HS-27A (cell line): ENCODE measurements around the gene TRIM6.
"Not testable (repeated sequence)": the region's sequence is repeated elsewhere in the genome, so short reads cannot be mapped to it uniquely, and the experiment has no call there.

Experiments used
- DNase-seq: peaks from one replicate; pipeline ENCODE4 v3.0.0-alpha.2; 2012; ENCODE audit warnings: low read depth, missing footprints

Gene TRIM6, protein sequence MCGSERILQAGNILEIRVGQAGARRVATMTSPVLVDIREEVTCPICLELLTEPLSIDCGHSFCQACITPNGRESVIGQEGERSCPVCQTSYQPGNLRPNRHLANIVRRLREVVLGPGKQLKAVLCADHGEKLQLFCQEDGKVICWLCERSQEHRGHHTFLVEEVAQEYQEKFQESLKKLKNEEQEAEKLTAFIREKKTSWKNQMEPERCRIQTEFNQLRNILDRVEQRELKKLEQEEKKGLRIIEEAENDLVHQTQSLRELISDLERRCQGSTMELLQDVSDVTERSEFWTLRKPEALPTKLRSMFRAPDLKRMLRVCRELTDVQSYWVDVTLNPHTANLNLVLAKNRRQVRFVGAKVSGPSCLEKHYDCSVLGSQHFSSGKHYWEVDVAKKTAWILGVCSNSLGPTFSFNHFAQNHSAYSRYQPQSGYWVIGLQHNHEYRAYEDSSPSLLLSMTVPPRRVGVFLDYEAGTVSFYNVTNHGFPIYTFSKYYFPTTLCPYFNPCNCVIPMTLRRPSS

DNA sequence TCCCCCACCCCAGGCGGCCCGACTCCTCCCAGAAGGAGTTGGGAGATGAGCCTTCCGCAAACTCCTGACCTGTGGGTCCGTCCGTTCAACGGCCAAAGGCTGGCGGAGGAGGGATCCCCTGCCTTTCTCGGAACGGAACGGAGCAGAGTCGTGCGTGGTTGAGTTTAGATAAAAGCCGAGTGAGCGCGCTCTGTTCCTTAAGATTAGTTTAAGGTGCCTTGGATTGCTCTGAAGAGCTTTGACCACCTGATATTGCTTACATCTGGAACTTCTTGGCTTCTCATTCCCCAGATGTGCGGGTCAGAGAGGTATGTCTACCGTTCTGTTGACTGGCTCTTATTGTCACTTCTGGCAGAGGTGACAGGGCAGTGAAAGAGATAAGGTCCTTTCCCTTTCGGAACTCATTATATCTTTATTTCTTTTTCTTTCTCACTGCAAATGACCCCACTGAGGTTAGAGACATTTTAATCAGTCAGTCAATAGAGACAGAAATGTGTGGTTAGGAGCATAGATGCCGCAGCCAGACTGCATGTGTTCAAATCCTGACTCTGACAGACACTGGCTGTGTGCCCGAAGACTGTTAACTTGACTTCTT lies at the start of gene TRIM6:
Gene TRIM6, plus strand, starts transcription at position 31 of the 595 bp plus-strand sequence. Its CDS starts 261 bp downstream, at position 292.
- no peak for DNase-seq

DNA sequence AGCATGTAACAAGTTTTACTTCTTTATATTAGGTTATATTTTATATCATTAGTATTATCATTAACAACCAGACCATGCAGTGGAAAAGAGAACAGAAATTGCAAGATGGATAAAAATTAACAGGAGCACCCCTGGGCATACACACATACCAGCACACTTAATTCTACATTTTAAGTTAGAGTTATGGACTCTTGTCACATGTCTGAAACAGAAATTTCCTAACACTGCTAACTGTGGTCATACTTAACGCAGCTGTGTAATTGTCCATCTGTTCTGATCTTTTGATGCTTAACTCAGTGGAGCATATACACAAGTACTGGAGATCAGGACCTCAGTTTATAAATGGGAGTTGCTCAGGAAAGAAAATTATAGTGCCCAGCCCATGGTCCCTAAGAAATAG lies 48.5 kb upstream of the TRIM6 start:
- DNase-seq, result no peak

DNA sequence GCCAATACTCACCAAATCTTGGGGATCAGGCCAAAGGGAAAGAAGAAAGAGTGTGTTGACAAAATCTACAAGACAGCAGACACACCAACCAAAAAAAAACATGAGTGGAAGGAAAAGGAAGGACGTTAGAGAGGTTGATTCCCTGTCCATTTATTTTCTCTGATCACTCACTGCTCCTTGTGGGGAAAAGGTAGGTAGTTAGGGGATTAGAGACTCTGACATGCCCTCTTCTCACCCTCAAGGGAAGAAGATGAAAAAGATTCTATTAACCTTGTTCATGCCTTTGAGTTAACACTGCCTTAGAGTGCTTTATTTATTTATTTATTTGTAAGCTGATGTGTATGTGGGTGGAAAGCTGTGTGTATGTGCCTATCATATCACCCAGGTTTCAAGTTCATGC lies 48.0 kb upstream of the TRIM6 start, which contains the start of gene OR52H1:
Gene OR52H1, minus strand, starts transcription at position 101 of the 400 bp plus-strand sequence. CDS start 3,035 bp downstream, outside the sequence.
- DNase-seq, result no peak

DNA sequence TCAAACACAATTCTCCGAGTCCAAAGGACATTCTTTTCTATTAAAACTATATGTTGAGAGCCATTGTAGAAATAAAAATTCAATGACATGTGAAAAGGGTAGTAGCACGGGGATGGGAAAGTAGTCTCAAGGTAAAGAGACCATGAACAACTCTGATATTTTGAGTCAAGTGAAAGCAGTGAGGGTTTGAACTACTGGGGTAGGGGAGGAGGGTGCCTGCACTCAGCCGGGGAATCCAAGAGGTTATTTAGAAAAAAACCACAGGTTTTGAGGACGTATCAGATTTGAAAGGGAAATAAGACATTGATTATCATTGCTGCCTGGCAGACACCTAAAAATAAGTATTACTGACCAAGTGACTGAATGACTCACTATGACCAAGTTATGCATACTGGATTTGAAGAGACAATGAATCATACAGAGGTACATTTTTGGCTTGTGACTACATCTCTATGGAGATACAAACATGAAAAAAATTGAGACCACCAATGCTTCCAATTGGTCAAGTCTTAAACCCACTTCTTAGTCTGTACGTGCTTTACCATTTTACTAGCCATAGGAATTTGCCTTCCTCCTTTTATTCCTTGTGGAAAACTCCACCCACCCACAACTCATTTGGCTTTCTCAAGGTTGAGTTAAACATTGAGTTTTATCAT lies 45.9 kb upstream of the TRIM6 start:
- DNase-seq, result peak; percentile 86

DNA sequence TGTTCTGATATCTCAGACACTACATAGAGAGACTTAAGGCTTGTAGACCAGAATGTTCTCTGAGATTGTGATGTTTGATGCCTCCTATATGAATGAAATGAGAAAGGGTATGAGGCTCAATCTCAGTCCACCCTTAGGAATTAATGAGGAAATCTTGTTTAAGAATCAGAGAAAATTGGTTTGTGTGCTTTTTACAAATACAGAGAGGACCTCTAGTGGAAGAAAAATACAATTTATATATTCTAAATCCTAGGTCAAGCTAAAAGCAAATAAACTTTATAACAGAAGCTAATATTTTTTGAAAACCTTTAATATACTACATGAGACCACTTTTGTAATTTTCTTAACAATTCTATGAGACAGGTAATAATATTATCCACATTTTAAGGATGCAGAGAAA lies 43.1 kb upstream of the TRIM6 start:
- no peak for DNase-seq

DNA sequence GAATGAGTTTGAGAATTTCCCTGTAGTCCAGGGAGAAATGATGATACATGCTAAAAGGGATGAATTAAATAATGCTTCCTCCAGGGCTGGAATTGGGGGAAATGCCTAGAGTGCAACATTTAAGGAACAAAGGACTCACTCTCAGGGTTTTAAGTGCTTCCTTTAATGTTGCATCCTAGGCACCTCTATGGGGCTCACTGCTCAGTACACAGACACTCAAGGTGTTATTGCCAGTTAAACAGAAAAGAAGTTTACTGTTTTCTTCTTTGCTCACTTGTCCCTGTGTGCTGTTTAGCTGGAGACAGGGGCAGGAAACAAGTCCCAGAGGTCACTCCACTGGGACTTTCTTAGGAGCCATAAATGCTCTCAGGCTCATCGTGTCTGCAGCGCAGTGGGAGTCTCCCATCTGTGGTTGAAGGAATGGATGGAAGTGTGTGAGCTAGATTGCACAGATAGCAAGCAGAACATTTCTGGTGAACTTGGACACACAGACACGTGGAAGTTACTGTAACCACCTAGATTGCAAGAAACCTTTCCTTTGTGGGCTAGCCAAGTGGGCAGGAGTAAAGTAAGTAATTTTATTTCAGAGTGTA lies 39.7 kb upstream of the TRIM6 start:
- no peak for DNase-seq

DNA sequence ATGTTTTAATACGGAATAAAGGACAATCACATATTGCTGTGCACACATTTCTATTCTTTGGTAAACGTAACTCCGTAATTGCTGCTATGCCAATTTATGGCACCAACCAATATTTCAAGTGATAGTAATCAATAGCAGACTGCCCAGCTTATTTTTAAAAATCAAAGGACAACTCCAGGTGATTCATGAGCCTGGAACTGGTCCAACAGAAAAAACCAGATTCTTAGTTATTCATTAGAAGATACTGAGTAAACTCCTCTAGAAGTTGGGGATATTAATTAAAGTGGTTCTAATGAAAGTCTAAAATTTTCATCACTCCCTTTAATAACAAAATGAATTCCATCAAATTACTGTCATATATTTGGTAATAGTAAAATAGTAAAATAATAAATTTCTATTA lies 38.7 kb upstream of the TRIM6 start:
- DNase-seq, result no peak

DNA sequence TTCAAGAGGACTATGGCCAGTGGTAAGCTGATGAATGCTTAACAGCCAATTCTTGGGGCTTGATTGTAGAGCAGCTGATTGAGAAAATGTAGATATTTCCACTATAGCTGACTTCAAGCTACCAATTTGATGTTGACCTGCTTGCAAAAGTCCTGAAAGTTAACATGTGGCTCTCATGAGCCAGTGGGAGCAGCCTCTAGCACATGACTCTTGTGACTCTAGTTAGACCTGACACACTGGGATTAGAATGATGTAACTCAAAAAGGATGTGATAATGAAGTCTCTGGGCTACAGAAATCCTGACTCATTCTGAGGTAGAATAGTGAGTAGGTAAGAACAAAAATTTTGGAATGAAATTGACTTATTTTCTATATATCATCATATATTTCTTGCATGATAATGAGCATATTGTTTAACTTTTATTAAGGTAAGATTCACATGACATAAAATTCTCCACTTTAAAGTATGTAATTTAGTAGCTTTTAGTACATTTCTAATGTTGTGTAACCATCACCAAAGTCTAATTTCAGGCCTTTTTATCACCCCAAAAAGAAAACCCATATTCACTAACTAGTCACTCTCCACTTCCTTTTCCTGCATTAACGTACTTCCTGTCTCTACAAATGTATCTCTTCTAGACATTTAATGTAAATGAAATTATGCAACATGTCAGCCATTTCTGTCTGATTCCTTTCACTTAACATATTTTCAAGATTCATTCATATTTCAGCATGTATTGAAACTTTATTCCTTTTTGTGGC lies 32.0 kb upstream of the TRIM6 start:
- no peak for DNase-seq

DNA sequence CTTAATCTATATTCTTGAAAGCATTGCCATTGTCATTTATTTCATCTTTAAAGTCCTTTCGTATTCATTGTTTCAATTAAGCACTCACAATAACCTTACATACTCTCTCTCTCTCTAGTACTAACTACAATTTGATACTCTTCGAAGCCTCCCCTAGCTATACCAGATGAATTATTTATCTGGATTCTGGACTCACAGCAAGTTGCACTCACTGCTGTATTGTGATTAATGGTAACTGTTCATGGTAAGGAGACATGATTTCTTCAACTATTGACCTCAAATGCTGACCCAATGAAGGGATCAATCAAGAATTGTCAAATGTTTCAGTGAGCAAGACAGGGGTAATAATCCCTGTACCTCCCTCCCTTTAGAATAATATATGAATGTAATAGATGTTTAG lies 21.8 kb upstream of the TRIM6 start:
- no peak for DNase-seq

DNA sequence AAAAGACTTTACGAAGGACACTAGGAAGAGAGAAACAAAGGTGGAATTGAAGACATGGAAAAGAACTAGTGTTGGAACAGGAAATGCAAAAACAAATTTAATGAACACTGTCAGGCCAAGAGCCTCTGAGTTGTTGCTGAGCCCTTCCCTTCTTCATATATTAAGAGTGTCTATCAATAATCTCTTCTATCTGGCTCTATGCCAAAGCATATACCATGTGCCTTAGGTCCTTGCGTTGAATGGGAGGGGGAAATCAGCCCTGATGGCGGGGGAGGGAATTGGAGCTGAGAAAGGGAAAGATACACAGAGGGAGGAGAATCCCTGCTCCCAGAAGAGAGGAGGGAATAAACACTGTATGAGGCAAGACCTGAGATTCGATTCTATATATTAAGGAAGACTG lies 21.3 kb upstream of the TRIM6 start:
- DNase-seq, result no peak

DNA sequence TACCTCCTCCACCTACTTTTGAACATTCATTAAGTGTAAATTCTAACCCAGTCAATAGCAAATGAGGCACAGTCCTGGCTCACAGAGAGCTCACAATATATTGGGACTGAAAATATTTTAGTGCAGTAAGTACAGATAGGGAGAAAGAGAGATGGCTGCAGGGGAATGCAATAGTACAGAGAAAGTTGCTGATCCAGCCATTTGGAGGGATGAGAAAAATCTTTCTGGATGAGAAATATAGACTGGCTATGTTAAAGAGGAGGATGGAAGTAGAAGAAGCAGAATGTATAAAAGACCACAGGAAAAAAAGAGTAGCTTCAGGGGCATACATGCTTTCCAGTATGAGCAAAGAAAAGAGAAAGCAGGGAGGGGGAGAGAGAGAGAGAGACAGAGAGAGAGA lies 19.3 kb upstream of the TRIM6 start:
- DNase-seq, result no peak

DNA sequence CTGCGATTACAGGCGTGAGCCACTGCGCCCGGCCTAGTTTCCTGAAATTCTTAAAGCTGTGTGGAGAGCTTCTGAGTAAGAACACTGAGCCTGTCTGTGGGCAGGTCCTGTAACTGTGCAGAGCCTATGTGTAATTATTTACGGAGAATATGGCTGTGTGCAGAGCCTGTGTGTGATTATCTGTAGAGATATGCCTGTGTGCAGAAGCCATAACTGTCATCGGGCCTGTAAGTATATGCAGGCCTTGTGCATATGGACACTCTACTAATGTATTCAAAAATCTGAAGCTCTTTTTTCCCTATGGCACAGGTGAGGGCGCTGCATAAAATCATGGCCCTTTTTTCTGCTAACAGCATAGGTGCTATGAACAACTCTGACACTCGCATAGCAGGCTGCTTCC lies 15.9 kb upstream of the TRIM6 start, which contains the start of gene OR52B6:
Gene OR52B6, plus strand, starts transcription at position 301 of the 400 bp plus-strand sequence. Its CDS starts 0 bp downstream, at position 301.
- no peak for DNase-seq

DNA sequence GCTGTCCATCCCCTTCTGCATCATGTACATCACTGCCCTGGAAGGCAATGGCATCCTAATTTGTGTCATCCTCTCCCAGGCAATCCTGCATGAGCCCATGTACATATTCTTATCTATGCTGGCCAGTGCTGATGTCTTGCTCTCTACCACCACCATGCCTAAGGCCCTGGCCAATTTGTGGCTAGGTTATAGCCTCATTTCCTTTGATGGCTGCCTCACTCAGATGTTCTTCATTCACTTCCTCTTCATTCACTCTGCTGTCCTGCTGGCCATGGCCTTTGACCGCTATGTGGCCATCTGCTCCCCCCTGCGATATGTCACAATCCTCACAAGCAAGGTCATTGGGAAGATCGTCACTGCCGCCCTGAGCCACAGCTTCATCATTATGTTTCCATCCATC lies 15.4 kb upstream of the TRIM6 start:
- no peak for DNase-seq

DNA sequence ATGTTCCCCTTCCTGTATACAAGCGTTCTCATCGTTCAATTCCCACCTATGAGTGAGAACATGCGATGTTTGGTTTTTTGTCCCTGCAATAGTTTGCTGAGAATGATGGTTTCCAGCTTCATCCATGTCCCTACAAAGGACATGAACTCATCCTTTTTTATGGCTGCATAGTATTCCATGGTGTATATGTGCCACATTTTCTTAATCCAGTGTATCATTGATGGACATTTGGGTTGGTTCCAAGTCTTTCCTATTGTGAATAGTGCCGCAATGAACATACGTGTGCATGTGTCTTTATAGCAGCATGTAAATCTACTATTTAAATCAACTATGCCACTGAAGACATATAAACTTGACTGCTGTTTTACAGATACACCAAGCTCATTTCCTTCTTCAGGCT lies 12.0 kb upstream of the TRIM6 start:
- DNase-seq, result not testable (repeated sequence)

DNA sequence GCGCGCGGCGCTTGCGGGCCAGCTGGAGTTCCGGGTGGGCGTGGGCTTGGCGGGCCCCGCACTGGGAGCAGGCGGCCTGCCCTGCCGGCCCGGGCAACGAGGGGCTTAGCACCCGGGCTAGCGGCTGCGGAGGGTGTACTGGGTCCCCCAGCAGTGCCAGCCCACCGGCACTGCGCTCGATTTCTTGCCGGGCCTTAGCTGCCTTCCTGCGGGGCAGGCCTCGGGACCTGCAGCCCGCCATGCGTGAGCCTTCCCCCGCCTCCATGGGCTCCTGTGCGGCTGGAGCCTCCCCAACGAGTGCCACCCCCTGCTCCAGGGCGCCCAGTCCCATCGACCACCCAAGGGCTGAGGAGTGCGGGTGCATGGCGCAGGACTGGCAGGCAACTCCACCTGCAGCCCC lies 6.5 kb upstream of the TRIM6 start:
- DNase-seq, result not testable (repeated sequence)

DNA sequence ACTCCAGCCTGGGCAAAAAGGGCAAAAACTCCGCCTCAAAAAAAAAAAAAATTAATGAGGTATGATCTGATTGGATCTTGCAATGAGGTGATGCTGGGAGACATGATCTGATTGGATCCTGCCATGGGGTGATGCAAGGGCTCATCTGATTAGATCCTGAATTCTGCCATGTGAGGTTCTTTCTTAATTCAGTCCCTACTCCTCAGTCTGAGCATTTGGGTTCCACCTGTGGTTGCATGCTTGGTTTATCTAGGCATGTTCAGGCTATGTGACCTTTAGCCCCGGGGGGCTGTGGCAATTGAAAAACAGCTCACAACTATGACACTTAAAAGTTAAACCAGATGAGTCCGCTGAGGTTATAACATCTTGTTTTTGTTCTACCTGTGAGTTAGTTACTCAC lies 4.8 kb upstream of the TRIM6 start:
- DNase-seq, result no peak

DNA sequence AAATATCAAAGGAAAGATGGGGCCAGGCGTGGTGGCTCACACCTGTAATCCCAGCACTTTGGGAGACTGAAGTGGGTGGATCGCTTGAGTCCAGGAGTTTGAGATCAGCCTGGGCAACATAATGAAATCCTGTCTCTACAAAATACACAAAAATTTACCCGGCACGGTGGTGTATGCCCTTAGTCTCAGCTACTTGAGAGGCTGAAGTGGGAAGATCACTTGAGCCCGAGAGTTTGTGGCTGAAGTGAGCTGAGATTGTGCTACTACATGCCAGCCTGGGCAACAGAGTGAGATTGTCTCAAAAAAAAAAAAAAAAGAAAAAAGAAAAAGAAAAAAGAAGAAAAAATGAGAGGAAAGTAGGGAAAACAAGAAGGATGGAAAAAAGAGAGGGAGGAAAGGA lies 3.8 kb upstream of the TRIM6 start:
- no peak for DNase-seq

DNA sequence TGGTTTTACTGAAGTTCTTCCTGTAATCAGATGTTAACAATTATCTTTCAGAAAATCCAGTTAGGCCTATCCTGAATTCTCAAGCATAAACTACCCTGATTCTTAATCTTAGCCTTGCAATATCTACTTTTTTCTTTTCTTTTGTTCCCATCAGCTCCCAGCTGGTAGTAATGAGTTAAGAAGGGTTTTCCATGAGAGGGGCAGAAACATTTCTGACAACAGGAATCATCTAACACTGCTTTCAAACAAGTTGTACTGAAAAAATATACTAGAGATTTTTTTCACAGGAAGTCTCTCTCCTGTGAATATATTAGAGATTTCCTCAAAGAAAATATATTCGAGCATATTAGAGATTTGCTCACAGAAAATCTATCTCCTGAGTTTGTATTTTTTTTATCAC lies 3.3 kb upstream of the TRIM6 start:
- DNase-seq, result no peak

DNA sequence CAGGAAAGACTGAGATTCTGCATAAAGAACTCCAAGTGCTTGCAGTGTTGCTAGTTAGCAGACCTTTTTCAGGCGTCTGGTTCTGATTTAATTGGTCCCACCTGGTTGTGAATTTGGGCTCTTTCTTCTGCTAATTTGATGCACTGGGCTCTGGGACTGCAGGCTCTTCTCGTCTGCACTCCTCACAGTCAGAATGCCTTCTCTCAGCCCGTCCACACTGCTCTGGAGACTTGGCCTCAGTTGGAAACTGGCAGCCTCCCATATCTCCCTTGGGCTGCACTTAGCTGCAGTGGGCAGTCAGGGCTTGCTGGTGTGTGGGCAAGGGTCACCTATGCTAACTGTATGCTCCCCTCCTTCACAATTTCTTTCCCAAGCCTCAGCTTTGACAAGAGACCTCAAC lies 1.5 kb downstream of the TRIM6 start:
- DNase-seq, result no peak

DNA sequence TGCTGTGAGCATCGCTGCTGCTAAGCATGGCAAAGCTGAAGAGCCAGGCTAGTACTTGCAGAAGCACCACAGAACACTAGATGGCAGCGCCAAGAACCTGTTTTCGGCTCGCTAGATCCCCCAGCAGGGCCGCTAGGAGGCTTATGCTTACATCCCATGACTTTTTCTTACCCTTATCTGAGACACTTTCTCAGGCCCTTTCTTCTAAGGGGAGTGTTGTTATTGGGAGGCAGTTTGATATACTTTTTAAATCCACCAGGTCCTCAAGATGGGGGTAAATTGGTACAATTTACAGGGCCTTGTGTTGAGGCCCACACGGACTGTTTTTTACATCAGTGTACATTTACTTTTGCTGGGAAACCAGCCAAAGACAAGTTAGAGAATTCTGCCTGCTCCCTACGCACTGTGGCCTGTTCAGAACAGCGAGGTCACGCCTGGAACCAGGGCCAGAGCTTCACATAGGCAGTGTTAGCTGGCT lies 4.0 kb downstream of the TRIM6 start:
- DNase-seq, result no peak

DNA sequence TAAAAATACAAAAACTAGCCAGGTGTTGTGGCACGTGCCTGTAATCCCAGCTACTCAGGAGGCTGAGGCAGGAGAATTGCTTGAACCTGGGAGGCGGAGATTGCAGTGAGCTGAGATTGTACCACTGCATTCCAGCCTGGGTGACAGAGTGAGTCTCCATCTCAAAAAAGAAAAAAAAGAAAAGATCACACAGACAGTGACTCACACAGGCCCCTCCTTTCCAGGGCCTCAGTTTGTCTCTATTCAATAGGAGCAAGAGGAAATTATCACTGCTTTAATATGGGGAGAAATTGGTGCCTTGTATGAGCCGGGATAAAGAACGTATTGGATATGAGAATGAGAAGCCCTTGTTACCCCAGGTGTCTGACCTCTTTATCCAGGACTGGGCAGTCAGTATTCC lies 6.4 kb downstream of the TRIM6 start:
- DNase-seq, result not testable (repeated sequence)
